Measurements from ENCODE around the gene EIF4H. TPM values are rescaled to one million over a fixed set of nuclear protein-coding genes. Genes with fewer than 3 reads are reported as not detected.

Gene EIF4H
- total RNA-seq, 6 donors from 2014 or later, result 123 to 238 (median 203) TPM

DNA sequence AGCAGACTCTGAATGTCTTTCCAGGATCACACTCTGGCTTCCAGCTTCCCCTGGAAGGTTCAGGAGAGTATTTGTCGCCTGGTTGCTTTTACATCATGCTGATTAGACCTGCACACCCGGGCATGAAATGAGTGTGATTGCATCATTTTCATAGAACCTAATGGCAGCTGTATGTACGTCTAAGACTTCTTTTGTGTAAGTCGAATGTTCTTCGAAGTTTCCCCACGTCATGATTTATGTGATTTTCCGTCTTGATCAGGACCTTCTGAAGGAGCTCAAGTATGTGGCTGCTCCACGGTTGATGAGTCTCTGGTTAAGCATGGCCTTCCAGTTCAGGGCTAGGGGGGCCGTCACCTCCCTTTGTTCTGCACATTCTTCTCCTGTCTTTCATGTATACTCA is 4.5 kb downstream of the EIF4H start:
- DNase-seq (no peak), ATAC-seq (ENCODE audit: low FRiP score in 2 of 2) (no peak)
- peaks cover 81 to 87% (median 83%) of the 10 kb centered on the region in 4 donors for H3K4me1 ChIP-seq
- peaks cover 0 to 29% (median under 1%) of the 10 kb centered on the region in 4 donors for H3K36me3 ChIP-seq
- peak overlapping the region in 2 of 4 donors; percentile 33 to 36 for H3K27ac ChIP-seq
- TF ChIP-seq POLR2AphosphoS5 (IDR thresholded peaks at IDR 0.05), result no peak
- no peak for TF ChIP-seq CTCF (IDR thresholded peaks at IDR 0.05)
- no peak overlapping the region for H3K4me3 ChIP-seq
- no peaks in the 10 kb centered on the region for H3K27me3 ChIP-seq
- 44 to 47% methylated on average over 9 of the region's 9 CpGs for WGBS, 2 donors
- no peaks in the 10 kb centered on the region for H3K9me3 ChIP-seq

- peaks cover 0 to 29% (median under 1%) of the 10 kb centered on the region in 4 donors for H3K36me3 ChIP-seq
- TF ChIP-seq EP300 (IDR thresholded peaks at IDR 0.05) (no peak), POLR2A (IDR thresholded peaks at IDR 0.05) (no peak), CTCF (IDR thresholded peaks at IDR 0.05) (no peak), POLR2AphosphoS5 (IDR thresholded peaks at IDR 0.05) (no peak)
- ATAC-seq (ENCODE audit: low FRiP score in 2 of 2) (no peak), DNase-seq (no peak)
- H3K9me3 ChIP-seq, result no peaks in the 10 kb centered on the region
- H3K4me1 ChIP-seq, result peaks cover 93 to 96% (median 94%) of the 10 kb centered on the region in 4 donors
- peak overlapping the region in 1 of 4 donors; percentile 7 for H3K27ac ChIP-seq
- H3K4me3 ChIP-seq, result no peak overlapping the region
- WGBS, 2 donors, result 59 to 64% methylated on average over 3 of the region's 3 CpGs
- H3K27me3 ChIP-seq, result no peaks in the 10 kb centered on the region
These were observed 5.9 kb downstream of the EIF4H start for GRCh38 chr7:74179935-74180604.

GRCh38 chr7:74180866-74181265 is 6.7 kb downstream of the EIF4H start:
- H3K9me3 ChIP-seq, result no peaks in the 10 kb centered on the region
- DNase-seq, result peak in 1 of 2 donors; percentile 58
- peak overlapping the region in 1 of 4 donors; percentile 7 for H3K27ac ChIP-seq
- no peak for TF ChIP-seq EP300 (IDR thresholded peaks at IDR 0.05)
- no peak for TF ChIP-seq POLR2A (IDR thresholded peaks at IDR 0.05)
- no peak for TF ChIP-seq POLR2AphosphoS5 (IDR thresholded peaks at IDR 0.05)
- TF ChIP-seq CTCF (IDR thresholded peaks at IDR 0.05), result no peak
- no peaks in the 10 kb centered on the region for H3K27me3 ChIP-seq
- peaks cover 0 to 29% (median under 1%) of the 10 kb centered on the region in 4 donors for H3K36me3 ChIP-seq
- ATAC-seq (ENCODE audit: low FRiP score in 2 of 2), result no peak
- WGBS, 2 donors, result 45 to 70% methylated on average over 1 of the region's 1 CpG
- no peak overlapping the region for H3K4me3 ChIP-seq
- H3K4me1 ChIP-seq, result peaks cover 93 to 97% (median 95%) of the 10 kb centered on the region in 4 donors

DNA sequence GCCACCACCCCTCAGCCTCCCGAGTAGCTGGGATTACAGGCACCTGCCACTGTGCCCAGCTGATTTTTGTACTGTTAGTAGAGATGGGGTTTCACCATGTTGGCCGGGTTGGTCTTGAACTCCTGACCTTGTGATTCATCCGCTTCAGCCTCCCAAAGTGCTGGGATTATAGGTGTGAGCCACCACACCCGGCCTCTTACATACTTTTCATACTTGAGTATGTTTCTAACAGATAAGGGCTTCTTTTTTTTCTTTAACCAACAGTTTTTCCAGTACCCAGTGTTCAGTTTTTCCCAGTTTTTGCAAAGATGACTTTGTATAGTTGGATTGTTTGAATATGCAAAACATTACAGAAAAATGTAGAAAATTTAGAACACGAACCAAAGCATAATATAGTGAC is 7.7 kb downstream of the EIF4H start:
- Histone ChIP-seq H3K27ac (peak overlapping the region in 1 of 4 donors; percentile 7), H3K4me3 (no peak overlapping the region), H3K9me3 (no peaks in the 10 kb centered on the region), H3K27me3 (no peaks in the 10 kb centered on the region), H3K4me1 (peaks cover 91 to 96% (median 94%) of the 10 kb centered on the region in 4 donors), H3K36me3 (peaks cover 0 to 25% (median under 1%) of the 10 kb centered on the region in 4 donors)
- no peak for ATAC-seq (ENCODE audit: low FRiP score in 2 of 2)
- TF ChIP-seq CTCF (IDR thresholded peaks at IDR 0.05) (no peak), EP300 (IDR thresholded peaks at IDR 0.05) (no peak), POLR2A (IDR thresholded peaks at IDR 0.05) (no peak), POLR2AphosphoS5 (IDR thresholded peaks at IDR 0.05) (no peak)
- WGBS, 2 donors, result 58 to 67% methylated on average over 4 to 5 of the region's 5 CpGs
- no peak for DNase-seq
